Measurements from ENCODE around the gene FEZF2.
A peak's percentile ranks its signal among the peaks of the same experiment; 100 is the strongest.

The FEZF2 gene

GRCh38 chr3:62355703-62356102, 17.6 kb downstream of the FEZF2 start:
- H3K27me3 ChIP-seq (ENCODE audit: control insufficient read depth, low read length): peaks cover 39% of the 10 kb centered on the region
- no peak for TF ChIP-seq CTCF (IDR thresholded peaks at IDR 0.05; ENCODE audit: low read depth, low read length, poor library complexity, severe bottlenecking)
- TF ChIP-seq EZH2phosphoT487 (IDR thresholded peaks at IDR 0.05; ENCODE audit: borderline replicate concordance, low read length): no peak
- H4K20me1 ChIP-seq (ENCODE audit: control insufficient read depth, insufficient read depth, low read depth, low read length): no peaks in the 10 kb centered on the region

GRCh38 chr3:62343755-62344154, 29.6 kb downstream of the FEZF2 start:
- H3K4me1 ChIP-seq (ENCODE audit: control insufficient read depth, low read length): no peaks in the 10 kb centered on the region
- H3K4me3 ChIP-seq (ENCODE audit: low read length): no peak overlapping the region
- no peak for TF ChIP-seq EZH2phosphoT487 (IDR thresholded peaks at IDR 0.05; ENCODE audit: borderline replicate concordance, low read length)
- H3K36me3 ChIP-seq (ENCODE audit: control insufficient read depth, low read length): no peaks in the 10 kb centered on the region
- no peaks in the 10 kb centered on the region; the same call in 1 of the 2 replicates for H3K27me3 ChIP-seq (ENCODE audit: control insufficient read depth, low read length)
- H3K27ac ChIP-seq (ENCODE audit: low read depth, low read length): no peak overlapping the region
- H3K9me2 ChIP-seq (replicated peaks; ENCODE audit: control insufficient read depth, low read length): no peaks in the 10 kb centered on the region
- H3F3A ChIP-seq (ENCODE audit: control insufficient read depth, insufficient read depth): no peaks in the 10 kb centered on the region
- H3K9me3 ChIP-seq (ENCODE audit: control insufficient read depth, insufficient read depth, low read length): no peaks in the 10 kb centered on the region
- no peak overlapping the region for H3K4me2 ChIP-seq (ENCODE audit: low read length)
- no peaks in the 10 kb centered on the region for H4K20me1 ChIP-seq (ENCODE audit: control insufficient read depth, insufficient read depth, low read depth, low read length)
- no peaks in the 10 kb centered on the region for H3K79me2 ChIP-seq (ENCODE audit: control insufficient read depth, low read length)

More at GRCh38 chr3:62355703-62356102, 17.6 kb downstream of the FEZF2 start:
- no peak overlapping the region for H3K27ac ChIP-seq (ENCODE audit: low read depth, low read length)
- no peak overlapping the region for H3K4me2 ChIP-seq (ENCODE audit: low read length)
- no peaks in the 10 kb centered on the region for H3F3A ChIP-seq (ENCODE audit: control insufficient read depth, insufficient read depth)
- no peaks in the 10 kb centered on the region for H3K9me2 ChIP-seq (replicated peaks; ENCODE audit: control insufficient read depth, low read length)
- H3K9me3 ChIP-seq (ENCODE audit: control insufficient read depth, insufficient read depth, low read length): no peaks in the 10 kb centered on the region
- no peak overlapping the region for H3K4me3 ChIP-seq (ENCODE audit: low read length)
- no peaks in the 10 kb centered on the region for H3K36me3 ChIP-seq (ENCODE audit: control insufficient read depth, low read length)
- no peaks in the 10 kb centered on the region for H3K4me1 ChIP-seq (ENCODE audit: control insufficient read depth, low read length)
- no peaks in the 10 kb centered on the region for H3K79me2 ChIP-seq (ENCODE audit: control insufficient read depth, low read length)

GRCh38 chr3:62335196-62335595, 38.2 kb downstream of the FEZF2 start:
- H3K36me3 ChIP-seq (ENCODE audit: control insufficient read depth, low read length): no peaks in the 10 kb centered on the region
- no peaks in the 10 kb centered on the region for H3K79me2 ChIP-seq (ENCODE audit: control insufficient read depth, low read length)
- H3K9me3 ChIP-seq (ENCODE audit: control insufficient read depth, insufficient read depth, low read length): no peaks in the 10 kb centered on the region
- H3F3A ChIP-seq (ENCODE audit: control insufficient read depth, insufficient read depth): no peaks in the 10 kb centered on the region
- no peaks in the 10 kb centered on the region for H3K4me1 ChIP-seq (ENCODE audit: control insufficient read depth, low read length)
- no peak overlapping the region for H3K4me3 ChIP-seq (ENCODE audit: low read length)
- TF ChIP-seq CTCF (IDR thresholded peaks at IDR 0.05; ENCODE audit: low read depth, low read length, poor library complexity, severe bottlenecking) (no peak), EZH2phosphoT487 (IDR thresholded peaks at IDR 0.05; ENCODE audit: borderline replicate concordance, low read length) (no peak)
- no peak overlapping the region for H3K4me2 ChIP-seq (ENCODE audit: low read length)
- H4K20me1 ChIP-seq (ENCODE audit: control insufficient read depth, insufficient read depth, low read depth, low read length): no peaks in the 10 kb centered on the region
- H3K27me3 ChIP-seq (ENCODE audit: control insufficient read depth, low read length): peaks cover 23% of the 10 kb centered on the region
- no peaks in the 10 kb centered on the region for H3K9me2 ChIP-seq (replicated peaks; ENCODE audit: control insufficient read depth, low read length)
- no peak overlapping the region for H3K27ac ChIP-seq (ENCODE audit: low read depth, low read length)

- Histone ChIP-seq H3K4me3 (ENCODE audit: low read length) (no peak overlapping the region), H3K9me2 (replicated peaks; ENCODE audit: control insufficient read depth, low read length) (no peaks in the 10 kb centered on the region), H3K27me3 (ENCODE audit: control insufficient read depth, low read length) (peaks cover 20% of the 10 kb centered on the region), H3K36me3 (ENCODE audit: control insufficient read depth, low read length) (no peaks in the 10 kb centered on the region), H3K79me2 (ENCODE audit: control insufficient read depth, low read length) (no peaks in the 10 kb centered on the region), H3K27ac (ENCODE audit: low read depth, low read length) (no peak overlapping the region), H4K20me1 (ENCODE audit: control insufficient read depth, insufficient read depth, low read depth, low read length) (no peaks in the 10 kb centered on the region), H3K9me3 (ENCODE audit: control insufficient read depth, insufficient read depth, low read length) (no peaks in the 10 kb centered on the region), H3K4me1 (ENCODE audit: control insufficient read depth, low read length) (no peaks in the 10 kb centered on the region), H3F3A (ENCODE audit: control insufficient read depth, insufficient read depth) (no peaks in the 10 kb centered on the region), H3K4me2 (ENCODE audit: low read length) (no peak overlapping the region)
- TF ChIP-seq CTCF (IDR thresholded peaks at IDR 0.05; ENCODE audit: low read depth, low read length, poor library complexity, severe bottlenecking): peak; percentile 69
- no peak for TF ChIP-seq EZH2phosphoT487 (IDR thresholded peaks at IDR 0.05; ENCODE audit: borderline replicate concordance, low read length)
These were observed 40.5 kb downstream of the FEZF2 start for GRCh38 chr3:62332835-62333244.
